Astrocyte (in vitro differentiated cells and primary cell): ENCODE measurements around the gene CIDEC.

Source experiments
- CTCF ChIP-seq: IDR thresholded peaks from 2 replicates; pipeline ENCODE4 v1.5.1; 2011; ENCODE audit warnings: low read depth, mild to moderate bottlenecking, inconsistent platforms, low read length, moderate library complexity; ENCODE audit not compliant: insufficient read depth
- EZH2 ChIP-seq: IDR thresholded peaks from 2 replicates; pipeline ENCODE4 v1.6.1; 2012; ENCODE audit warnings: mild to moderate bottlenecking, low read length, inconsistent platforms; ENCODE audit not compliant: insufficient read depth

DNA sequence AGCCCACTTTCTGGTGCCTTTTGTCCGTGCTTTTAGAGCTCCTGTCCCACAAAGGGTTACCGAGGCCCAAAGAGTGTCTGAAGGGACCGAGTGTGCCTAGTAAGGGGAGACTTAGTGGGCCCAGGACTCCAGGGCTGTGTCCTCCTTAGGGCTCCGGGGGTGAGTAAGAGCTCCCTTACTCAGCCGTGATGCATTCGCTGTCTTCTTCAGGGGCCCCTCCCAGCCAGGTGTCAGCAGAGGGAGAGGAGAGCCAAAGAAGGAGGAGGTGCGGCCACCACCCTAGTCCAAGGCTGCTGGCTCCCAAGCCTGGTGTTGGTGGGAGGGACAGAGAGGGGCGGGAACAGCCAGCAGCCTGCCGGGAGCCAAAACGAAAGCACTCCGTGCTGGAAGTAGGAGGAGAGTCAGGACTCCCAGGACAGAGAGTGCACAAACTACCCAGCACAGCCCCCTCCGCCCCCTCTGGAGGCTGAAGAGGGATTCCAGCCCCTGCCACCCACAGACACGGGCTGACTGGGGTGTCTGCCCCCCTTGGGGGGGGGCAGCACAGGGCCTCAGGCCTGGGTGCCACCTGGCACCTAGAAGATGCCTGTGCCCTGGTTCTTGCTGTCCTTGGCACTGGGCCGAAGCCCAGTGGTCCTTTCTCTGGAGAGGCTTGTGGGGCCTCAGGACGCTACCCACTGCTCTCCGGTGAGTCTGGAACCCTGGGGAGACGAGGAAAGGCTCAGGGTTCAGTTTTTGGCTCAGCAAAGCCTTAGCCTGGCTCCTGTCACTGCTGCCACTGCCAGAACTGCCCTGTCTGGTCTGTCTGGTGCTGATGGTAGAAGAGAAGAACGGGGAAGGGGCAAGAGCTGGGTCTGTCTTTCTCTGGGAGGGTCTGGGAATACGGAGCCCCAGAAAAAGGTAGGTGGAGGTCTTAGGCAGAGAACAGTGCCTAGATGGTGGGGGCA, 37.0 kb upstream of the CIDEC start, which contains the start of gene IL17RC:
- TF ChIP-seq CTCF (no peak), EZH2 (no peak)
